GM19035 (cell line): ENCODE results near the gene ING2.

Experiments
- ATAC-seq: cut with Tn5 transposase; IDR thresholded peaks from one replicate; pipeline ENCODE4 v1.9.1; 2021; ENCODE audit not compliant: unreplicated experiment

Gene ING2

GRCh38 chr4:183495184-183495583 is 9.7 kb upstream of the ING2 start:
- no peak for ATAC-seq

DNA sequence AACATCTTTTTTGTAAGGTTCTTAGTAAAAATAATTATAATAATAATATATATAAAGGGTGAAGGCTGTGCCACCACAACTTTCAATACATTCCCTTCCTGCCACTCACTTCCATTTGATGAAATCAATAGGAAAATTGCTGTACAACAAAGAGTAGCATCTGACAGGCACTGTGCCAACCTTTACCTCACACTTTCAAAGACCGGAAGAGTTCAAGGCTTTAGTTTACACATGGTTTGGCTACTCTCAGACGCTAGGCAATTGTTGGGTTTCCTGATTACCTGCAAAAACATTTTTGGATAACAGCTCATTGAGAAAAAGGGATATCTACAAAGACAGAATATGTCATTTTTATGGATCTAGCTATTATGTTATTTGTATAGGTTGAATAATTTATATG is 5.5 kb upstream of the ING2 start:
- no peak for ATAC-seq

DNA sequence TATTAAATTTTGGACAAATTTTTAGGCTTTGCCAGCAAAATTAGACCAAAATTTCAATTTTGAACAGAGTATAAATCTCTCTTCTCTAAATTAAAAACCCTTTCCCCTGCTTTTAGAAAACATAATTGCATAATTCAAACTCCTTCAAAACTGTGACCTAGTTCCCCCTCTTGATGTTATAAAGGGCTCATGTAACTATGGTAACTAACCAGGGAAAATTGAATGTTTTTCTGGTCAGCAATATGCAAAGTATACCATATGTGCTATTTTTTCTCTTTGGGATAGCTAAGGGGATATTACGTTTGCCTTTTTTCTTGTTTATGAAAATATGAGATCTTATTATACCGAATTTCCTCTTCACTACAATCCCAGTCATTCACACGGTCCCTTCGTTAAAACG is 5.1 kb upstream of the ING2 start:
- ATAC-seq: no peak

DNA sequence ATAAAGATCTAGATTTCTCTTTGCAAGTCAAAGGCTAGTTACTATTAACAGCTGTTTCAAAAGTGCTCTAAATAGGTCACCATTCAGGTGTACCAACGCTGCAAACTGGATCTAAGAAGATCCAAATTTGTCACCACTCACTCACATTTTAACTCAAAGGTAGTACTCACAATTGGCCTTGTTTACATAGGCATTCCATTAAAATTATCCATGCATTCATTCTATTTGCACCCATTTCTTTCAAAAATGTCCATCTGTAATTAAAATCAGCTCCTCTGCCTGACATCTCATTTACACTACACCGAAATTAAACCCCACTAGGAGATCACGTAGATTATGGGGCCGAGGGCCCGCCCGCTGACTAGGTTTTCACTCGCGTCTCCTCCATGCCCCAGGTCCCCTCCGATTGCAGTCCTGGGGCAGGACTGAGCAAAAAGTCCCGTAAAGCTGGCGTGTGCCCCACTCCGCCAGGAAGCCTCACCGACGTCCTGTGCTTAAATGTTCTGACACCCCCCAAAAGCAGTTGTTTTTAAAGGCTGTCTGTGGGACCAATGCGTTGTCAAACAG is 1.3 kb upstream of the ING2 start:
- ATAC-seq: peak; percentile 2

GRCh38 chr4:183504064-183504929 is 561 bp upstream of the ING2 start:
- peak; percentile 65 for ATAC-seq

GRCh38 chr4:183505611-183506388 is 942 bp downstream of the ING2 start:
- peak; percentile 40 for ATAC-seq

DNA sequence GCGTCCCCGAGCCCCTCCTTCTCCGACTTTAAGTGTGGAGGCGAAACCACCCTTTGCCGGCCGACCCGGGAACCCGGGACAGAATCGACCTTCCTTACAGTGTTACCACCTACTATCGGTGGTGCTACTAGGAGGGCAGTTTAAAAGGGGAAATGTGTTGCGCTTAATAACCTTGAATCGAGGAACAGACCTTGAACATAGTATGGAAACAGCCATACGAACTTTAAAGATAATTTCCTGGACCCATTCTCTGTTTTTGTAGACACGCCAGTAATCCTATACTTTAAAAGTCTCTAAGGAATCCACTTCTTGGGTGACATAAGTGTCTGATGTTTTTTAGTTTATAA is 1.5 kb downstream of the ING2 start:
- ATAC-seq: no peak

DNA sequence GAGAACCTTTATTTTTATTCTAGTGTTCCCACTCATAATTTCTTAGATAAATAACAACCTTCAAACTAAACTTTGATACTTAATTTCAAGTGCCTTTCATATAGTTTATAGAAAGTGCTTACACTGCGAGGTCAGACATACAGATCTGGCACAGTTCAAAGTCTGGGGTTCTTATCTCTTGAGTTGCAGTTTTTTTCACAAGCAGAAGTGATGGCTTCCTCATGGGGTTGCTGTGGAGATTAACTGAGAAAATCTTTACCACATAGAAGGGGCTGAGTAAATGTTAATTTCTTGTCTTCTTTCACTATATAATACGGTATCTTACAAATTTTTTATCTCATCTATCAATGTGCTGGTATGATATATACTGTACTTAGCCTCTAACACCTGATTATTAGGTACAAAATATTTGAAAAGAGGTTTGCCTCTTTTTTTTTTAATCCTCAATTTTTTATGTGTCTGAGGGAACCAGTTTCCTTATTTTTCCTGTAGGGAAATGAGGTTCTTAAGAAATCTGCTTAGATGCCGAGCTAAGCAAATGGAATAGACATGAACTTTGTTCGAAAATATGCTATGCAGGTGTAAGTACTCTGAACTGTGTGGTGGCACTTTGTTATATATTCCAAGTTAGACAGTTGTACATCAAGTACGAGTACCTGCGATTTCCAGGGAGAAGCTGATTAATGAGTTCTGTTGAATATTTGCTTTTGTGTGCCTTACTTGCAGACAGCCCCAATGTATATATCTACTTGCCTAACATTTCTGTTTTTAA is 3.3 kb downstream of the ING2 start:
- ATAC-seq: no peak

DNA sequence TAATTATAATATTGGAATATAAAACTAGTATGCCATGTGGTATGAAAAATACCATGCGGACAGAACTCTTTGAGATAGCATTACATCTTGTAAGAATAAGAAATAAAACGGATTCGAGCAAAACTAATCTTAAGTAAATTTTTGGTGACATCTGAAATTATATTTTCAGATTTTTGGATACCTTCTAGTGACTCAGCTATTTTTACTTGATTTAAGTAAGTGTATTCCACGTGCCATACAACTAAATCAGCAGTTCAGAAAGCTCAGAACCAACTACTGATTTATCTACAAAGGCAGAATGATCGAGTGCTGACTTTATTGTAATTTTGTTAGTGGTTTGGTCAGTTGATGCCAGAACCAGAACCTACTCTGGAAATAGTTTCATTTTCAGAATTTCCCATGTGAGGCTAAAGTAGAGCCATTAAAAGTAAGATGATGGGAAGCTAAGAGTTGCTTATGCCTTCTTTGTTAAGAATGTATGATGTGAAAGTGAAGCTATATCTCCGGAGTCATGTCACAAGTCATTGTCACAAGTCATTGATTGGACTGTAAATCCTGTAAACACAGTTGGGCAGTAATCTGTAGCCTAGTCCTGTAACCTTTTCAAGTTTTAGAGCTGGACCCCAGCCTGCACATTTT is 4.0 kb downstream of the ING2 start:
- ATAC-seq: no peak

GRCh38 chr4:183515411-183515810 is 10.6 kb downstream of the ING2 start:
- no peak for ATAC-seq

- no peak for ATAC-seq
These were observed 12.3 kb downstream of the ING2 start for GRCh38 chr4:183517194-183517593.

DNA sequence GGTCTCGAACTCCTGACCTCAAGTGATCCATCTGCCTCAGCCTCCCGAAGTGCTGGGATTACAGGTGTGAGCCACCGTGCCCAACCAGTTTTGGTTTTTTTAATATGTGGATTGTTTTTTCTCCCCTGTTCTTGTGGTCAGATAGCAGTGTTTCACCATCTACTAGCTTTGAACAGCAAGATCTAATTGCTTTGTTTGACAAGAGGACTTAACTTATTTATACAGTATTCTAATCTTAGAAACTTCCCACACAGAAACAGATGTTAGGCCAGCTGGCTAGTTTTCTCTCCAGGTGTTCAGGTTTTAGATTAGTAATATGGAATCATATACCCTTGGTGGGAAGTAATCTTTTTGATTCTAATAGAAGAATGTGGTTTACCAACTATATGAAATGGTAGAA is 12.9 kb downstream of the ING2 start:
- ATAC-seq: no peak

GRCh38 chr4:183522821-183523220 is 18.0 kb downstream of the ING2 start:
- no peak for ATAC-seq

DNA sequence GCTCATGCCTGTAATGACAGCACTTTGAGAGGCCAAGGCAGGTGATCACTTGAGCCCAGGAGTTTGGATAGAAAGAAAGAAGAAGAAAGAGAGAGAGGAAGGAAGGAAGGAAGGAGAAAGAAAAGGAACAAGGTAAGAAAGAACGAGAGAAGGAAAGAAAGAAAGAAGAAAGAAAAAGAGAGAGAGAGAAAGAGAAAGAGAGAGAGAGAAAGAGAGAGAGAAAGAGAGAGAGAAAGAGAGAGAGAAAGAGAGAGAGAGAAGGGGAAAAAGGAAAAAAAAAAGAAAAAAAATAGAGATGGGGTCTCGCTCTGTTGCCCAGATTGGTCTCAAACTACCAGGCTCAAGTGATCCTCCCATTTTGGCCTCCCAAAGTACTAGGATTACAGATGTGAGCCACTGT is 22.5 kb downstream of the ING2 start:
- ATAC-seq: no peak

- no peak for ATAC-seq
These were observed 28.0 kb downstream of the ING2 start for GRCh38 chr4:183532821-183533220.

DNA sequence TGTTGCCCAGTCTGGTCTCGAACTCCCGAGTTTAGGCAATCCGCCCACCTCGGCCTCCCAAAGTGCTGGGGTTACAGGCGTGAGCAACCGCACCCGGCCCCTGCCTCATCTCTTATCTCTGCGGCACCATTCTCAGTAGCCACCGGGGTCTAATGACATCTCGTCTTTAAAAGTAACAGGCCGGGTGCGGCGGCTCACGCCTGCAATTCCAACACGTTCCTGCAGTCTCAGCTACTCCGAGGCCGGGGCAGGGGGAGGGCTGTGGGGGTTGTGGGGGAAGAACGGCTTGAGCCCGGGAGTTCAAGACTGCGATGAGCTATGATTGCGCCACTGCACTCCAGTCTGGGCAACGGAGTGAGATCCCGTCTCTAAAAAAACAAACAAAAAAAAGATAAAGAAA is 28.8 kb downstream of the ING2 start:
- no peak for ATAC-seq

DNA sequence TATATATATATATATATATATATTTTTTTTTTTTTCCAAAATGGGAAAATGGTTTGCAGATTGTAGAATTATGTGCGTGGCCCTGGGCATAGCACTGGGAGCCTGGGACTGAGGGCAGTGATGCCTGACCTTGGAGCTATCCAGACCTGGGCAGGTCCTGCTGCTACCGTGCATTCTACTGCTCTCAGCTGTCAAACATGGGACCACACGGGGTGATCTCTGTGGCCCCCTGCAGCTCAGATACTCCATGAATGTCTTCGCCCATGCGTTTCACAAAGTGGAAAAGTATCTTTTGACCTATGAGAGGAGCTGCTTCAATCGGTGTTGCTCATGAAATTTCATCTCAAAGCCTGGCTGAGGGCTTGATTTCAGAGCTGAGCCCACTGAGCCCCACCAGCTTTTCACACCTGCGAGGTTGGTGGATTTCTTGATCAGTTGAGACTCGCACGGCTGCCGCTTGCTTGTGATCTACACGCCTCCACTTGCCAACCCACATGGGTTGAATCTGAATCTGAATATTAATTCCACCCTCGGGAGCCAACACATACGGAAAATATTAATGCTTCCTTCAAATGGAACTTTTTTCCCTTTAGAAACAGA is 35.7 kb downstream of the ING2 start:
- no peak for ATAC-seq

DNA sequence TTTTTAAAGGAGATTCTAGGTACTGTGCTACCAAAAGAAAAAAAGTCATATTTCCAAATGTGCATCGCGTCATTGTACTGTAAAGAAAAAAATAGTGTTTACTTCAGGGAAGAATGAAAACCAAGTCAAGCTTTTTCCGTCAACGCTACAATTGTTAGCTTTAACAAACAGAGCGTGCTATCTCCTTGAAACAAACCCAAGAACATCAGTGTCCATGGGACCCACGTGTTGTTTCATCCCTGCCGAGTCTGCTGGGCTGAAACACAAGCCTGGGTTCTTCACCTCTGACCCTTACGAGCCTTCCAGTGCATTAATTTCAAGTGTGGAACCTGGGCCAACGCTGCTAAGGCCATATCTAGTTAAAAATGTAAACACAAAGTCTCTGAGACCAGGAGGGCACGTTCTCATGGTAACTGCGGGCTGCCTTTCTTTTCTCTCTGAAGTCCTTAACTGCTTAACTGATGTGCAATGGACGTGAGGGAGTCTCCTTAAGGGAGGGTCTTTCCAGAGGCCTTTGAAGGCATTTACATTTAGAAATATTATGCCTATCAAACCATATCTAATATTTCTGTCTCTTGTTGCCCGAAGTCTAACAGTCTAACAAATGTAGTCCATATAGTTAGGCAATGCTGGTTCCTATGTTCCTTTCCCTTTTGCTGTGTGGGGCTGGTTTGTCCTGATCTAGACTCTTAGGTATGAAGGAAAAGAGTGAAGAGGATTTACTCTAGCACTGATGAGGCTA is 36.3 kb downstream of the ING2 start:
- ATAC-seq: no peak

- ATAC-seq: no peak
These were observed 36.8 kb downstream of the ING2 start for GRCh38 chr4:183541752-183542040.

DNA sequence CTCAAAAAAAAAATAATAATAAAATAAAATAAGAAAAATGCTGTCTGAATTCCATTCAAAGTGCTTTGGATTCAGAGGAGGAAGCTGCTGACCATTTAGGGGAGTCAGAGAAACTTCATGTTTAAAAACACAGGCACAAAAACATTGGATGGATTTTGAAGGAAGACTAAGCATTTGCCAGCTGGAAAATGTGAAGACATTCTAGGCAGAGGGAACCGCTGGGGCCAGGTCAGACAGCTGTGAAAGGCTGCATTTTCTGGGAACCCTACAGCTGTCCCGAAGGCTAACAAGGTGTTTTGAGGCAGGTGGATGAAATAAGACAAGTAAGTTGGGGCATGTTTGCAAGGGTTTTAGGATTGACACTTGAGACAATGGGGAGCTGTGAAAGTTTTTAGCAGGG is 38.6 kb downstream of the ING2 start:
- ATAC-seq: no peak
